ENCODE data around the gene ERC1.

GRCh38 chr12:1288333-1288732, 297.3 kb downstream of the ERC1 start:
- TF ChIP-seq, protein P1, sequence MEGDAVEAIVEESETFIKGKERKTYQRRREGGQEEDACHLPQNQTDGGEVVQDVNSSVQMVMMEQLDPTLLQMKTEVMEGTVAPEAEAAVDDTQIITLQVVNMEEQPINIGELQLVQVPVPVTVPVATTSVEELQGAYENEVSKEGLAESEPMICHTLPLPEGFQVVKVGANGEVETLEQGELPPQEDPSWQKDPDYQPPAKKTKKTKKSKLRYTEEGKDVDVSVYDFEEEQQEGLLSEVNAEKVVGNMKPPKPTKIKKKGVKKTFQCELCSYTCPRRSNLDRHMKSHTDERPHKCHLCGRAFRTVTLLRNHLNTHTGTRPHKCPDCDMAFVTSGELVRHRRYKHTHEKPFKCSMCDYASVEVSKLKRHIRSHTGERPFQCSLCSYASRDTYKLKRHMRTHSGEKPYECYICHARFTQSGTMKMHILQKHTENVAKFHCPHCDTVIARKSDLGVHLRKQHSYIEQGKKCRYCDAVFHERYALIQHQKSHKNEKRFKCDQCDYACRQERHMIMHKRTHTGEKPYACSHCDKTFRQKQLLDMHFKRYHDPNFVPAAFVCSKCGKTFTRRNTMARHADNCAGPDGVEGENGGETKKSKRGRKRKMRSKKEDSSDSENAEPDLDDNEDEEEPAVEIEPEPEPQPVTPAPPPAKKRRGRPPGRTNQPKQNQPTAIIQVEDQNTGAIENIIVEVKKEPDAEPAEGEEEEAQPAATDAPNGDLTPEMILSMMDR (IDR thresholded peaks at IDR 0.05), result no peak
- TF ChIP-seq POLR2A (IDR thresholded peaks at IDR 0.05) (no peak), EP300 (IDR thresholded peaks at IDR 0.05) (no peak), POLR2AphosphoS5 (IDR thresholded peaks at IDR 0.05) (no peak)
